ENCODE measurements around the gene CDK2. TPM values are rescaled to one million over a fixed set of nuclear protein-coding genes. Genes with fewer than 3 reads are reported as not detected.
A peak's percentile ranks its signal among the peaks of the same experiment; 100 is the strongest.
"Not testable (repeated sequence)": the region's sequence is repeated elsewhere in the genome, so short reads cannot be mapped to it uniquely, and the experiment has no call there.

CDK2 gene
- total and polyA plus RNA-seq, 8 donors, result 4.1 to 124 (median 15.0) TPM

DNA sequence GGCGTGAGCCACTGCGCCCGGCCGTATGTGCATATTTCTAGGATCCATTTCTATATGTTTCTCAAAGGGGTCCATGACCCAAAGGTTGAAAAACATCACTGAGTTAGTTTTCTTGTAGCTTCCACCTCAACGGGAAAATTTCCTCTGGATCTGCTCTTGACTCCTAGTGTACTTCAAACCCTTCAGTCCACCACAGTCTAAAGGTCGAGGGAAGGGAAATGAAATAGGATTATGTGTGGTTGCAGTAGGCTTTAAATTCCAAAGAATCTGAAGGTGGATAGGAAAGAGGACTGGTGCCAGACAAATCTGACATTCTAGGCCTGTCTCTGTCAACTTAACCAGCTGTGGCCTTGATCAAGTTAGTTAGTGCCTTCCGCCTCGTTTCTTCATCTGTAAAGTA, 28.7 kb downstream of the CDK2 start:
- intact Hi-C loops (cut with DNase I; ENCODE audit: low total_unique reads), result no loop called here
- TF ChIP-seq POLR2A (IDR thresholded peaks at IDR 0.05) (no peak), EP300 (IDR thresholded peaks at IDR 0.05) (no peak), POLR2AphosphoS5 (IDR thresholded peaks at IDR 0.05) (no peak)
- TF ChIP-seq, protein P1, sequence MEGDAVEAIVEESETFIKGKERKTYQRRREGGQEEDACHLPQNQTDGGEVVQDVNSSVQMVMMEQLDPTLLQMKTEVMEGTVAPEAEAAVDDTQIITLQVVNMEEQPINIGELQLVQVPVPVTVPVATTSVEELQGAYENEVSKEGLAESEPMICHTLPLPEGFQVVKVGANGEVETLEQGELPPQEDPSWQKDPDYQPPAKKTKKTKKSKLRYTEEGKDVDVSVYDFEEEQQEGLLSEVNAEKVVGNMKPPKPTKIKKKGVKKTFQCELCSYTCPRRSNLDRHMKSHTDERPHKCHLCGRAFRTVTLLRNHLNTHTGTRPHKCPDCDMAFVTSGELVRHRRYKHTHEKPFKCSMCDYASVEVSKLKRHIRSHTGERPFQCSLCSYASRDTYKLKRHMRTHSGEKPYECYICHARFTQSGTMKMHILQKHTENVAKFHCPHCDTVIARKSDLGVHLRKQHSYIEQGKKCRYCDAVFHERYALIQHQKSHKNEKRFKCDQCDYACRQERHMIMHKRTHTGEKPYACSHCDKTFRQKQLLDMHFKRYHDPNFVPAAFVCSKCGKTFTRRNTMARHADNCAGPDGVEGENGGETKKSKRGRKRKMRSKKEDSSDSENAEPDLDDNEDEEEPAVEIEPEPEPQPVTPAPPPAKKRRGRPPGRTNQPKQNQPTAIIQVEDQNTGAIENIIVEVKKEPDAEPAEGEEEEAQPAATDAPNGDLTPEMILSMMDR (IDR thresholded peaks at IDR 0.05), result no peak
- Histone ChIP-seq H3K27me3 (no peaks in the 10 kb centered on the region), H3K36me3 (peaks cover 41 to 63% (median 55%) of the 10 kb centered on the region in 4 donors), H3K9me3 (no peaks in the 10 kb centered on the region), H3K27ac (peak overlapping the region in 3 of 5 donors; percentile 82 to 88 (median 86)), H3K4me1 (peaks cover 7 to 37% (median 27%) of the 10 kb centered on the region in 4 donors), H3K4me3 (no peak overlapping the region)
- DNase-seq, result no peak
- 73 to 81% (median 80%) methylated on average over 8 of the region's 8 CpGs for WGBS, 5 donors

DNA sequence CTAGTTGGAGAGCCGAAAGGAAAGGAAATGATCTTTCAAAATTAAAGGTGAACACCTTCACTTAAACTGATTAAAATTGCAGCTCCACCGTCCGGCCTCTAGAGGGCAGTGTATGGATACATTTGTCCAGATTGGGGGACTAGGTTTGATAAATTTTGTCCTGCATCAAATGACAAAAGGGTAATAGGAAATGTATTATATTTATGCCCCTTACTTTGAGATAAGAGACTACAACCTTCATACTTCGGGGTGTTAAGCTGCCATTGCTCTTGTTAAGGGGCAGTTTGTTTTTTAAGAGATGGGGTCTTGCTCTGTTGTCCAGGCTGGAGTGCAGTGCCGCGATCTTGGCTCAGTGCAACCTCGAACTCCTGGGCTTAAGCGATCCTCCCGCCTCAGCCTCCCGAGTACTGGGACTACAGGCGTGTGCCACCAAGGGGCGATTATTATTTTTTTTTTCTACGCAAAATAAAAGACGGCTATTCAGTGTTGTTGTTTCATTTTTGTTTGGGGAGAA, 29.6 kb downstream of the CDK2 start:
- intact Hi-C loops (cut with DNase I; ENCODE audit: low total_unique reads), result no loop called here

DNA sequence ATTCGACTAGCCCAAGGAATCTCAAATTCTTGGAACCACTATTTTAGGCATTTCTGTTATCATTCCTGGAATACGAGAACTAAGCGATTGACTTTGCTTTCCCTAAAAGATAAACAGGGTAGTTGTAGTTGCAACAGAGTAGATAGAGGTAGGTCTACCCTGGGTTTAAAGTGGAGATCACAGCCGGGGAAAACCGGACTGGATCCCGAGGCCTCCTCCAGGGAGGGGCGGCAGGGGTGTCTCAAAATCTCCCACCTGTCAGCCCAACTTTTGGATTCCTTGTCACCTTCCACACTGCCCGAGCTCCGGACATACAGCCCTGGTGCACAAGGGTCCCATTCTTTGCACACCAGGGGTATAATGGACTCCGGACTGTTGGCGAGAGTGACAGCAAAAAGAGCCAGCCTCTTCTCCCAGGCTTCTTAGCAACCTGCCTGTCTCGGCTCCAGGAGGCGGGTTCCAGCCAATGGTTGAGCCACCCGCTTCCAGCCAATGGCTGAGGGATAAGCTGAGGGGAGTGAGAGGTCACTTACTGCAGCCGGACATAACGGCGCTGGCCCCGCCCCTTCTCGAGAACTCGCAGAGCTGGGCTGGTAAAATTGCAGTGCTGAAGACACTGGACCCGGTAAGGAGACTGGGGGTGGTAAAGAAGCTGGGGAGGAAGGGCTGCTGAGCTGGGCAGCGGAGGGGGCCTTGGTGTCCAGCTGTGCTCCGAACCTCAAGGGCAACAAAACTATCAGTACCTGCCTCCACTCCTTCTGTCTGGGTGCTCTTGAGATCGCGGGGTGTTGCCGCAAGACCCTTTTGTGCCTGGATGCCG, 30.3 kb downstream of the CDK2 start, which contains the start of gene SUOX:
TSS of gene SUOX (plus strand) at position 562 of the 820 bp plus-strand sequence. CDS start 4,946 bp downstream, outside the sequence.
- no peak for TF ChIP-seq POLR2A (IDR thresholded peaks at IDR 0.05)
- no peak for TF ChIP-seq EP300 (IDR thresholded peaks at IDR 0.05)
- TF ChIP-seq, protein P1 (IDR thresholded peaks at IDR 0.05), result no peak
- TF ChIP-seq POLR2AphosphoS5 (IDR thresholded peaks at IDR 0.05), result peak; percentile 24 to 90 (median 77)
- peaks cover 26 to 54% (median 44%) of the 10 kb centered on the region in 4 donors for H3K36me3 ChIP-seq
- WGBS, 5 donors, result 1 to 6% (median 2%) methylated on average over 23 to 27 of the region's 27 CpGs
- H3K27ac ChIP-seq, result peak within 1 kb of the TSS; percentile 82 to 88 (median 86)
- H3K4me1 ChIP-seq, result peaks cover 7 to 46% (median 38%) of the 10 kb centered on the region in 4 donors
- no peaks in the 10 kb centered on the region for H3K9me3 ChIP-seq
- peak; percentile 97 to 99 for DNase-seq
- intact Hi-C loops (cut with DNase I; ENCODE audit: low total_unique reads), result no loop called here
- peak within 1 kb of the TSS; percentile 59 to 68 (median 63) for H3K4me3 ChIP-seq
- H3K27me3 ChIP-seq, result no peaks in the 10 kb centered on the region

More for the DNA sequence above, 29.6 kb downstream of the CDK2 start:
- no peak for TF ChIP-seq POLR2A (IDR thresholded peaks at IDR 0.05)
- TF ChIP-seq POLR2AphosphoS5 (IDR thresholded peaks at IDR 0.05), result peak in 1 of 3 donors; percentile 23
- TF ChIP-seq, protein P1 (IDR thresholded peaks at IDR 0.05), result peak in 5 of 7 experiments; percentile 68 to 89 (median 84)
- peak; percentile 67 to 89 for DNase-seq
- no peaks in the 10 kb centered on the region for H3K9me3 ChIP-seq
- no peaks in the 10 kb centered on the region for H3K27me3 ChIP-seq
- peak overlapping the region; percentile 72 to 88 (median 86) for H3K27ac ChIP-seq
- peaks cover 32 to 56% (median 49%) of the 10 kb centered on the region in 4 donors for H3K36me3 ChIP-seq
- H3K4me3 ChIP-seq, result peak overlapping the region; percentile 59 to 68 (median 63)
- WGBS, 5 donors, result 22 to 32% (median 26%) methylated on average over 14 of the region's 14 CpGs
- H3K4me1 ChIP-seq, result peaks cover 7 to 41% (median 32%) of the 10 kb centered on the region in 4 donors

DNA sequence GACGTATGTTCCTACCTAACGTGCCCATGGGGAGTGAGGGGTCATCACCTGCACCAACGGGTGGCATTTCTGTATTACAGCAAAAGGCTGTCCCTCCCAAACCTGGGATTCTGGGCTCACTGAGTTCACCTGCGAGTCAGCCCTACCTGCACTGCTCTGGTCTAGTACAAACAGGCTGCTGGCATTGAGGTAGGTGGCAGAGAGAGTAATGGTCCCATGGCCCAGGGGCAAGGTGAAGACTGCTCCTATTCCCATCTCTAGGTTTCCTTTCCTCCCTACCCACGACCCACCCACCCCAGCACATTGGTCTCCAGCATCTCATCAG, 30.9 kb downstream of the CDK2 start:
- Histone ChIP-seq H3K9me3 (no peaks in the 10 kb centered on the region), H3K4me1 (peaks cover 7 to 47% (median 39%) of the 10 kb centered on the region in 4 donors), H3K36me3 (peaks cover 20 to 54% (median 44%) of the 10 kb centered on the region in 4 donors), H3K27me3 (no peaks in the 10 kb centered on the region), H3K4me3 (peak overlapping the region; percentile 59 to 68 (median 63)), H3K27ac (peak overlapping the region; percentile 79 to 88 (median 86))
- intact Hi-C loops (cut with DNase I; ENCODE audit: low total_unique reads), result no loop called here
- WGBS, 5 donors, result 0 to 8% (median 4%) methylated on average over 2 to 5 of the region's 5 CpGs
- TF ChIP-seq POLR2A (IDR thresholded peaks at IDR 0.05) (no peak), POLR2AphosphoS5 (IDR thresholded peaks at IDR 0.05) (no peak), EP300 (IDR thresholded peaks at IDR 0.05) (no peak)
- TF ChIP-seq, protein P1 (IDR thresholded peaks at IDR 0.05), result no peak
- DNase-seq, result no peak

DNA sequence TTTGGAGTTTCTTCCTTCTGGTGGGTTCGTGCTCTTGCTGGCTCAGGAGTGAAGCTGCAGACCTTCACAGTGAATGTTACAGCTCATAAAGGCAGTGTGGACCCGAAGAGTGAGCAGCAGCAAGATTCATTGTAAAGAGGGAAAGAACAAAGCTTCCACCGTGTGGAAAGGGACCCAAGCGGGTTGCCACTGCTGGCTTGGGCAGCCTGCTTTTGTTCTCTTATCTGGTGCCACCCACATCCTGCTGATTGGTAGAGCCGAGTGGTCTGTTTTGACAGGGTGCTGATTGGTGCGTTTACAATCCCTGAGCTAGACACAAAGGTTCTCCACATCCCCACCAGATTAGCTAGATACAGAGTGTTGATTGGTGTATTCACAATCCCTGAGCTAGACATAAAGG, 32.9 kb downstream of the CDK2 start:
- intact Hi-C loops (cut with DNase I; ENCODE audit: low total_unique reads), result not testable (repeated sequence)

DNA sequence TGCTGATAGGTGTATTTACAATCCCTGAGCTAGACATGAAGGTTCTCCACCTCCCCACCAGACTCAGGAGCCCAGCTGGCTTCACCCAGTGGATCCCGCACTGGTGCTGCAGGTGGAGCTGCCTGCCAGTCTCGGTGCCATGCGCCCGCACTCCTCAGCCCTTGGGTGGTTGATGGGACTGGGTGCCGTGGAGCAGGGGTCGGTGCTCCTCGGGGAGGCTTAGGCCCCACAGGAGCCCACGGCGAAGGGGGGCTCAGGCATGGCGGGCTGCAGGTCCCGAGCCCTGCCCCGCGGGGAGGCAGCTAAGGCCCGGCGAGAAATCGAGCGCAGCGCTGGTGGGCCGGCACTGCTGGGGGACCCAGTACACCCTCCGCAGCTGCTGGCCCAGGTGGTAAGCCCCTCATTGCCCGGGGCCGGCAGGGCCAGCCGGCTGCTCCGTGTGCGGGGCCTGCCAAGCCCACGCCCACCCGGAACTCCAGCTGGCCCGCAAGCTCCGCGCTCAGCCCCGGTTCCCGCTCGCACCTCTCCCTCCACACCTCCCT, 33.4 kb downstream of the CDK2 start:
- intact Hi-C loops (cut with DNase I; ENCODE audit: low total_unique reads), result loop anchor here (5.0 kb wide), 1 partner anchor 37 kb away; no protein-coding TSS in a partner anchor
- 96 to 98% (median 97%) methylated on average over 22 to 33 of the region's 33 CpGs; no CpG with 5 or more reads in 1 of the 5 donors for WGBS, 5 donors

More for the DNA sequence above, 32.9 kb downstream of the CDK2 start:
- not testable (repeated sequence) for H3K9me3 ChIP-seq, H3K27me3 ChIP-seq, DNase-seq, H3K27ac ChIP-seq, H3K4me3 ChIP-seq
- H3K4me1 ChIP-seq, result peaks cover 7 to 47% (median 39%) of the 10 kb centered on the region in 4 donors
- WGBS, 5 donors, result 36 to 60% (median 46%) methylated on average over 5 to 6 of the region's 6 CpGs
- H3K36me3 ChIP-seq, result peaks cover 12 to 53% (median 44%) of the 10 kb centered on the region in 4 donors

More for the DNA sequence above, 33.4 kb downstream of the CDK2 start:
- H3K9me3 ChIP-seq, H3K27me3 ChIP-seq, H3K4me3 ChIP-seq, H3K27ac ChIP-seq, DNase-seq: not testable (repeated sequence)
- peaks cover 12 to 53% (median 41%) of the 10 kb centered on the region in 4 donors for H3K36me3 ChIP-seq
- peaks cover 7 to 47% (median 39%) of the 10 kb centered on the region in 4 donors for H3K4me1 ChIP-seq

Measured in stomach (tissue), 9 donors.